Activated CD8-positive, alpha-beta memory T cell treated with anti-CD3 and anti-CD28 coated beads, Interleukin-2, amount 50 U/mL, for 1 hour (primary cell): ENCODE results near the gene LCE4A.

Source experiments
- DNase-seq: peaks from one replicate; pipeline ENCODE4 v3.0.0-alpha.2; 2020; ENCODE audit errors: extremely low read depth

LCE4A gene

DNA sequence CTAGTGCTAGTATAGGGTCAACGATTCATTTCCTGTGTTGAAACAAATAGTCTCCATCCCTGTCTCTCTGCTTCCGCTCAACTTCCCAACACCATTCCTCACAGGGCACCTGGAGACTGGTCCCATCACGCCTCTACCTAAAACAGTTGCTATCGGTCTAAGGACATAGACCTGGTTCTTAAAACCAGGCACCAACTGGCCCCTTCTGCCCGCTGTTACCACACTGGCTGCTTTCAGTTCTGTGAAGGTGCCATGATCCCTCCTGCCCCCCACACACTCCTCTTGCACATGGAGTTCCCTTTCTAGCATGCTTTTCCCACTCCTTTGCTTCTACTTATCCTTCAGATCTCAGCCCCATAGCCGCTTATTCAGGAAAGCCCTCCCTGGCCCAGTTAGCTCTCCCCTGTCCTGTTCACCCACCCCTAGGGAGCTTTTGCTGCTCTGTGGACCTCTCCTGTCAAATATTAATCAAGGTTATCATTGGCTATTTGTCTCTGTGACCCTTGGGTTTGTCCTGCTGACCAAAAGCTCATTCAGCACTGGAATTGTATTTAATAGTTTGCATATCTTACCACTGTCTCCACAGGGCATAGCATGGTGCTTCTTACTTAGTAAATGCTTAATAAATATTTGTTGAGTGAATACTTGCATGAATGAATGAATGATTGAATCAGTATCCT is 37.9 kb downstream of the LCE4A start:
- DNase-seq, result no peak

DNA sequence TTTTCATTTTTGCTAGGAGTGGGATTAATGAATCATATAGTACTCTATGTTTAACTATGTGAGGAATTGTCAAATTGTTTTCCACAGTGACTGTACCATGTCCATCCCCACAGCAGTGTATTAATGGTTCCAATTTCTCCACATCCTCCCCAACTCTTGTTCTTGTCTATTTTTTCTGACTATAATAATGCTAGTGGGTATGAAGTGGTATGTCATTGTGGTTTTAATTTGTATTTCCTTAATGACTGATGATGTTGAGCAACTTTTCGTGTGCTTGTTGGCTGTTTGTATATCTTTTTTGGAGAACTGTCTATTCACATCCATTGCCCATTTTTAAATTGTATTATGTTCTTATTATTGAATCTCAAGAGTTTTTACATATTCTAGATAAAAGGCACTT is 39.9 kb downstream of the LCE4A start:
- DNase-seq, result no peak

DNA sequence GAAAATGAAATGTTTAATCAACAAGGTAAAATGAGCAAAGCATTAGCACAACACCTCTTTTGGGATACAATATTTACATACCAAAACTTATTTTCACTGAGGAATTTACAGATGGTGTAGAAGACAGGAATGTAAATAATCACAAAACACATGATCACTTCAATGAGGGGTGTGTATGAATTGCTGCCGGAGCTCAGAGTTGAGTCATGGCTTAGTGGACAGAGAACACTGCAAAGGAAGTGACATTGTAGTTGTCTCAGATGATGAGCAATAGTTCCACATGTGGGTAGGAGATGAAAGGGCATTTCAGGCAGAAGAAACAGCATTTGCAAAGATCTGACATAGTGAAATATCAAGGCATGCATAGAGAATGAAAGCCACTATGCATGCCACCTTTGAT is 44.3 kb downstream of the LCE4A start:
- no peak for DNase-seq

DNA sequence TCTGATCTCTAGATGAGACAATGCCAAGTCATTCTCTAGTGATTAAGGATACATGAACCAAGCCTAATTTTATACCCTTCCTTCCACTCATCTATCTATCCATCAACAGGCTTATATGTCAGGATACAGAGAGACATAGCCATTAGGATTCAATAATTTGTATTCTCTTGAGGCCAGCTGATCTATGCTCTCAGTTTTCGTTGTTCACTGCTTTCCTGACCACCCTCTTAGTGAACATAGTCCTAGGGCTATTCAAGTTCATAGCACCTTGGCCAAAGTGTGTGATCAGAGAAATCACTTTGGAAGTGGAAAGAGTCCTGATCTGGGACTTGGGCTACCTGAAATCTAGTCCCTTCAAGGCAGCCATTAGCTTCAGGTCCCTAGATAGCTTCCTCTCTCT is 45.6 kb downstream of the LCE4A start:
- DNase-seq, result no peak

DNA sequence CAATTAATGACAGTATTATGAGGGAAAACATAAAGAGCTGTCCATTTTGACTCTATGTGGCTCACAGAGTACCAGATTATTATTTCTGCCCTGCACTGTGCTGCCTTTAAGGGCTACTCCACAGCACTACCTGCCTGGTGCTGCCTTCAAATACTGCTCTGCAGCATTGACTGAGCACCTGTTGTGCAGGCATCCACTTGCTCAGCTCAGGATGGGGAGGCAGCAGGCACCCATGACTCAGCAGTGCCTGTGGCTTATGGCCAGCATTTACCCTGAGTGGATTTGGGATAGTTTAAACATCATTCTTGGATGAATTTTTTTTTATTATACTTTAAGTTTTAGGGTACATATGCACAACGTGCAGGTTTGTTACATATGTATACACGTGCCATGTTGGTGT is 48.9 kb downstream of the LCE4A start:
- no peak for DNase-seq

DNA sequence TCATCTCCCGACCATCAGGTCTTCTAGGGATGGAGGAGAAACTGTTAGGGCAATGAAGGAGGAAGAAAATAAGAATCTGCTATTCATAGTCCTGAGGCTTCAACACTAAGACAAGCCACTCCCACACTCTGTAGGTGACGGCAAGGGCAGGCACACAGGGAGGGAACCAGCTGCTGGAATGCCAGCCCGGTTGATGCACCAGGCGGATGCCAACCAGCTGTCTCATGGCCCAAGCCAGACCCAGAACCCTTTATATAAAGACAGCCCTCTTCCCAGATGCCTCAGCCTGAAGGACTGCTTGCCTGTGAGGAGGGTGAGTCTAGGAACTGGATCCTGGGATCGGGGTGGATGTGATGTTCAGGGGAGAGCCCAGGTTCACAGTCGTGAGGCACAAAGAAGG is 49.8 kb downstream of the LCE4A start, which contains the start of gene KPRP:
TSS of gene KPRP (plus strand) at position 279 of the 400 bp plus-strand sequence. CDS start 1,564 bp downstream, outside the sequence.
- no peak for DNase-seq

DNA sequence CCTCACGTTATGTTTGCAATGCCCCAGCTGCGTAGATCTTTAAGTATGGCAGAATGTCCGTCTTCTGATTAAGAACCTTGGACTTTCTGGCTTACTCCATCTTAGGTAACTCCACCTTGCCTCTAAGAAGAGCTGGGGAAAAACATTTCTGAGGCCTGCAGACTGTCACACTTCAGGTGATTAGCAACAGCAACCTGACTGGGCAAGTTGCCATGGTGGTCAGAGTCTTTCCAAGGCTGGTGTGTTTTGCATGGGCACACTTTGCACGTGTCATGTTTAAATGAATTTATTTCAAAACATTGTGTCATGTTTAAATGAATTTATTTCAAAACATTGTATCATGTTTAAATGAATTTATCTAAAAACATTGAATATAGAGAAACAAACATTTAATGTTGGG is 50.7 kb downstream of the LCE4A start:
- no peak for DNase-seq
